ENCODE results near the gene ZNF800.

The ZNF800 gene

DNA sequence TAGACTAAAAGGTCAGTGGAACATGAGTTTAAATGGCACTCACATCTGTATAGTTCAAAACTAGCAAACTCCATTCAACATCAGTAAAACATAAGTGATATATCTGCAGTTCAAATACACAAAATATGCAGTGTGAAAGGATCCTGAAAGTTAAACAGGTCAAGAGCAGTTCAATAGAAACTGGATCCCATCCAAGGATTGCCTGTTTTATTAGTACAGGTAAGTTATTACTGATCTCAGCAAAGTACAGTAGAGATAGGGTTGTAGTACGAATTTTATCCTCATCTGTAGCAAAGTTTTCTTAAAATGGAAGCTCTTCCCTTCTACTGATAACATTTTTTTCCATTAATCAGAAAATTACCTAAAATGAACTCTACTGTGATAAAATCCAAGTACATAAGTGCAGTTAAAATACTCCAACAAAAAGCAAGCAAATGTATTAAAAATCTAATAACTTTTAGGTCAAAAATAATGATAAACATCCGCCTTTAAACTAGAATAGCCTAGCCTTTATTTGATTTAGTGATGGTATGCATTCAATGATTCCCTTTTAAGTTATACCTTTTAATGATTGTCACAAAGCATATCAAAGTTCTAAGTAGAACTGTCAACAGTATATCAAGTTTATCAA lies 2.2 kb downstream of the ZNF800 start:
- Histone ChIP-seq H3K27ac (no peak overlapping the region), H3K4me3 (peak overlapping the region; percentile 19)
- DNase-seq (ENCODE audit: low spot score): no peak
- TF ChIP-seq, protein P1, sequence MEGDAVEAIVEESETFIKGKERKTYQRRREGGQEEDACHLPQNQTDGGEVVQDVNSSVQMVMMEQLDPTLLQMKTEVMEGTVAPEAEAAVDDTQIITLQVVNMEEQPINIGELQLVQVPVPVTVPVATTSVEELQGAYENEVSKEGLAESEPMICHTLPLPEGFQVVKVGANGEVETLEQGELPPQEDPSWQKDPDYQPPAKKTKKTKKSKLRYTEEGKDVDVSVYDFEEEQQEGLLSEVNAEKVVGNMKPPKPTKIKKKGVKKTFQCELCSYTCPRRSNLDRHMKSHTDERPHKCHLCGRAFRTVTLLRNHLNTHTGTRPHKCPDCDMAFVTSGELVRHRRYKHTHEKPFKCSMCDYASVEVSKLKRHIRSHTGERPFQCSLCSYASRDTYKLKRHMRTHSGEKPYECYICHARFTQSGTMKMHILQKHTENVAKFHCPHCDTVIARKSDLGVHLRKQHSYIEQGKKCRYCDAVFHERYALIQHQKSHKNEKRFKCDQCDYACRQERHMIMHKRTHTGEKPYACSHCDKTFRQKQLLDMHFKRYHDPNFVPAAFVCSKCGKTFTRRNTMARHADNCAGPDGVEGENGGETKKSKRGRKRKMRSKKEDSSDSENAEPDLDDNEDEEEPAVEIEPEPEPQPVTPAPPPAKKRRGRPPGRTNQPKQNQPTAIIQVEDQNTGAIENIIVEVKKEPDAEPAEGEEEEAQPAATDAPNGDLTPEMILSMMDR (IDR thresholded peaks at IDR 0.05): no peak

DNA sequence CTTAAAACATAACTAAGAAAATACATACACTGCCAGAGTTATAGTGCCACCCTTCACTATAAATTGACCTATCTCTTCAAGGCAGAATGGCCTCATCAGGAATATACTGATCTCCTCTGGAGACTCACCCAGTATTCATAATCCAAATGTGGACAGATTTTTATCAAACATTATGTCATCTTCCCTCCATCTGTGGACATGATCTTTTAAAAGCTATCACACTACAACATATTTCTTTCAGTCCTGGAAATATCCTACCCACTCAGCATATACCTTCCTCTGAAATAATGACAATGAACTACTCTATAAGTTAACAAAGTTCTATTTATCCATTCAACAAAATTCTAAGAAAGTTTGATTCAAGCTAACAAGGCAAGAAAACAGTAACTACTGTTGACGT lies 3.2 kb downstream of the ZNF800 start:
- no peak for DNase-seq (ENCODE audit: low spot score)
- Histone ChIP-seq H3K4me3 (no peak overlapping the region), H3K27ac (no peak overlapping the region)
- TF ChIP-seq, protein P1 (IDR thresholded peaks at IDR 0.05): no peak

DNA sequence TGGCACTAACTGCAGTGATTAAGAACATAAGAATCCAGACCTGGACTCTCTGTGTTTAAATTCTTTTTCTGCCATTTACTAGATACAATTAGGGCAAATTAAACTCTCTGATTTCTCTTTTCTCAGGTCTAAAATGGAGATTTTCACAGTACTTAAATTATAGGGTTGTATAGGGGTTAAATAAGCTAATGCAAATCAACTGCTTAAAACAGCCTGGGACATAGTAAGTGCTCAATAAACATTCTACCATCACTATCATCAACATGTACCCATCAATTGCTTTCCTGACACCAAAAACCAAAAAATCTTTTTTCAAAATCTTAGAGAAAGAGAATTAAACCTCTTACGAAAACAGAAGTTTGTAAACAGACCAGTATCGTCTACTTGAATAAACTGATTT lies 4.5 kb downstream of the ZNF800 start:
- TF ChIP-seq, protein P1 (IDR thresholded peaks at IDR 0.05): no peak
- Histone ChIP-seq H3K4me3 (no peak overlapping the region), H3K27ac (no peak overlapping the region)
- no peak for DNase-seq (ENCODE audit: low spot score)

DNA sequence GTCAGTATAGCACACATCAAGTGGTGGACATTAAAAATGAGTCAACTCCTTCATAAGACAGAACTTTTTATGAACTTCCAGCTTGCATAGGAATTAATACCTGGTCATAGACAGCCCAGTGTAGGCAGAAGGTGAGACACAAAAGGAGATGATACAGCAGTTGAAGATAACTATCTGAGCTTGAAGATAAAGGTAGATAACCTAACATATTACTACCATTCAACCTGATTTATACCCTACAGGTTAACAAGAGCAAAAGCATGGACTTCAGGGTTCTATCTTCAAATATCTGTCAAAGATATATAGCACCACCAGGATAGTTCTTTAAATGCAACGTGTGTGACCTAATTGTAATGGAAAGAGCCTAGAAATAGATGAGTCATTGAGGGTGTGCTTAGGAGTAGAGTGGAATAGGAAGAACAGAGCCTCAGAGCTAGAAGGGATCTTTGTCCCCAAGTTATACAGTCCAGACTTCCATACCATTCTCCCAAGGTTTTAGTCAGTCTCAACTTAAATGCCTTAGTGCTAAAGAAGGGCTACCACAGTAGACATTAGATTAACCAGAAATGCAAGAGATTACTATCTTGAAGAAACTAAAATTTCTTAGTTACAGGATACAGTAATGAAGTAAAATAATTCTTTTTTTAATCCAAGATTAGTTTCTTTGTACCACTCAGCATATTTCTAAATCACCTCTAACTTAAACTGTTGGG lies 9.2 kb downstream of the ZNF800 start:
- H3K27ac ChIP-seq: no peak overlapping the region
- no peak overlapping the region for H3K4me3 ChIP-seq
- DNase-seq (ENCODE audit: low spot score): no peak
- TF ChIP-seq, protein P1 (IDR thresholded peaks at IDR 0.05): no peak

DNA sequence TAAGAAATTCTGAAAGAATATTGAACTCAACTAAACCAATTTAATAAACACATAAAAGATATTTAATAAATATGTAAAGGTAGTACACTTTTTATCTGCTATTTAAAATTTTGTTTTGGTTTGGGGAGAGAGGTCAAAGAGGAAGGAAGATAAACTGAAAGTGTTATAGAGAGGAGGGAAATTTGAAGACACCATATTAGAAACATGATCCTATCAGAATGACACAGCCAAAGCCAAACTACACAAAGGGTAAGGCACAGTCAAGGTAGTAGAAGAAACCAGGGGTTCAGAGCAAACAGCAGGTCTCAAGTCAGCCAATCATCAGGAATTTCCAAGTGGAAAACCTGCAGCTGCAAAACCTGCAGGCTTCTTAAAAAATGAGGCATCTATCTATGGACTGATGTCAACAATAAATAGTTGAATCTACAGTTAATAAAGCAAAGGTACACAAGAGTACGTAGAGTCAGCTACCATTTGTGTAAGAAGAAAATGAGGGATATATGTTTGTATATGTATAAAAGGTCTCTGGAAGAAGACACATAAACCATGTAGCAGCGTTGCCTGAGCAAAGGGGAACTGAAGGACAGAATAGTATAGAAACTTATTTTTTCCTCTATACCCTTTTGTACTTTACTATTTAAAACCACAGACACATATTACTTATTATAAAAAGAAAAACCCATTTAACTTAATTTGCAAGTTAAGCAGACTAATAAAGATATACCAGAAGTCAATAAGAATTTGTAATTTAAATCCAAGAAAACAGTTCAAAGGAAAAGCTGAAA lies 10.0 kb downstream of the ZNF800 start:
- TF ChIP-seq, protein P1 (IDR thresholded peaks at IDR 0.05): no peak
- DNase-seq (ENCODE audit: low spot score): no peak
- H3K27ac ChIP-seq: no peak overlapping the region
- H3K4me3 ChIP-seq: no peak overlapping the region

DNA sequence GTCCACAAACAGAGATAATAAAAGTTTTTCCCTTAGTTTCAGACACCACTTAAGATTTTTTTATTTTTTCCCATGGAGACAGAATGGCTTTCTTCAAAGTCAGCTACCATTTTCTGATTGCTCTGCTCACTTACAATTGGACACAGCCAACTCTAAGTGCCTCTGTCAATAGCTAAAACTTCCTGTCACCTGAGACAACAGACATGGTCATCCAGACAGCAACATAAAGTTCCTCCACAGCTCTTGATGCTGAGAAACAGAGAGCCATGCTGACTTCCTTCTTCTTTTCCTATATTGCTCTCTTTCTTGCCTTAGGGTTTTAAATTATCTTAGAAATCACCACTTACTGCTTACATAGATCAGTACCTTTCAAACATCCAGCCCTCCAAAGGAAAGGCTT lies 12.0 kb downstream of the ZNF800 start:
- DNase-seq (ENCODE audit: low spot score): no peak
- TF ChIP-seq, protein P1 (IDR thresholded peaks at IDR 0.05): no peak
- H3K27ac ChIP-seq: no peak overlapping the region
- no peak overlapping the region for H3K4me3 ChIP-seq

Data from coronary artery (tissue), 2 donors.